PC-3 (cell line): Measurements from ENCODE around the gene UBE2C. TPM values are rescaled to one million over a fixed set of nuclear protein-coding genes. Genes with fewer than 3 reads are reported as not detected.

ENCODE experiments used
- ATAC-seq: fragments of 200-7000 bp; cut with Tn5 transposase; 2 replicates; pipeline ENCODE4 v1.9.1; 2020; ENCODE audit warnings: mild to moderate bottlenecking, moderate library complexity
- BruUV-seq: library from RNA; stranded (reverse); fragments of 400-500 nt; replicated peaks from 2 replicates; lab custom pipeline; 2021; lab: Mats Ljungman, UMichigan
- CTCF ChIA-PET: fragments of 300-600 bp; sonication (Branson Sonifier 250); formaldehyde crosslinking; loops from one replicate; lab custom pipeline; 2022; ENCODE audit warnings: antibody characterized with exemption; lab: Charles Lee
- POLR2A ChIA-PET: fragments of 300-600 bp; sonication (Branson Sonifier 250); formaldehyde crosslinking; loops from one replicate; lab custom pipeline; 2022; ENCODE audit warnings: antibody characterized with exemption; ENCODE audit not compliant: unreplicated experiment; lab: Charles Lee
- DNase-seq: peaks from one replicate; pipeline ENCODE4 v3.0.0-alpha.2; 2015
- H2AFZ ChIP-seq: fragments of 300-600 bp; sonication (generic); 2 replicates; pipeline ENCODE4 v1.6.0; 2016; ENCODE audit warnings: antibody characterized with exemption, low read length
- H3F3A ChIP-seq: fragments of 300-600 bp; sonication (generic); one replicate; pipeline ENCODE4 v1.6.0; 2017; ENCODE audit warnings: antibody characterized with exemption, low read length, control low read depth, mild to moderate bottlenecking; ENCODE audit not compliant: unreplicated experiment
- H3K27ac ChIP-seq: fragments of 300-600 bp; sonication (generic); 2 replicates; pipeline ENCODE4 v1.5.1; 2016; ENCODE audit warnings: mild to moderate bottlenecking, low read length
- H3K27me3 ChIP-seq: fragments of 300-600 bp; sonication (generic); 2 replicates; pipeline ENCODE4 v1.6.1; 2016; ENCODE audit warnings: low read length, mixed read lengths
- H3K36me3 ChIP-seq: fragments of 300-600 bp; sonication (generic); 2 replicates; pipeline ENCODE4 v1.6.1; 2016; ENCODE audit warnings: low read depth, mixed run types, low read length, mixed read lengths
- H3K4me1 ChIP-seq: fragments of 300-600 bp; sonication (generic); 2 replicates; pipeline ENCODE4 v1.5.1; 2016; ENCODE audit warnings: low read length; ENCODE audit not compliant: insufficient read depth
- H3K4me2 ChIP-seq: fragments of 300-600 bp; sonication (generic); 2 replicates; pipeline ENCODE4 v1.6.0; 2016; ENCODE audit warnings: low read length
- H3K4me3 ChIP-seq: fragments of 300-600 bp; sonication (generic); 2 replicates; pipeline ENCODE4 v1.5.1; 2016; ENCODE audit warnings: mild to moderate bottlenecking, low read length, mixed read lengths
- H3K79me2 ChIP-seq: fragments of 300-600 bp; sonication (generic); 2 replicates; pipeline ENCODE4 v1.6.1; 2017; ENCODE audit warnings: low read length, mixed read lengths
- H3K9ac ChIP-seq: fragments of 300-600 bp; sonication (generic); 2 replicates; pipeline ENCODE4 v1.6.0; 2016; ENCODE audit warnings: mild to moderate bottlenecking, low read length
- H3K9me2 ChIP-seq: fragments of 300-600 bp; sonication (generic); replicated peaks from 2 replicates; pipeline ENCODE4 v1.6.1; 2016; ENCODE audit warnings: mixed run types, low read length, mixed read lengths
- H3K9me3 ChIP-seq: fragments of 300-600 bp; sonication (generic); 2 replicates; pipeline ENCODE4 v1.6.1; 2016; ENCODE audit warnings: low read length, mixed read lengths
- H4K20me1 ChIP-seq: fragments of 300-600 bp; sonication (generic); 2 replicates; pipeline ENCODE4 v1.6.1; 2016; ENCODE audit warnings: low read length, mixed read lengths
- EZH2 ChIP-seq: fragments of 300-600 bp; sonication (generic); IDR thresholded peaks from one replicate; pipeline ENCODE4 v1.6.1; 2017; ENCODE audit warnings: antibody characterized with exemption, mild to moderate bottlenecking, low read length; ENCODE audit not compliant: unreplicated experiment
- EZH2phosphoT487 ChIP-seq: fragments of 300-600 bp; sonication (generic); IDR thresholded peaks from 2 replicates; pipeline ENCODE4 v1.6.1; 2018; ENCODE audit warnings: mild to moderate bottlenecking, antibody characterized with exemption, low read length, borderline replicate concordance
- intact Hi-C: fragments of 100-400 bp; cut with micrococcal nuclease; formaldehyde crosslinking; loops from 2 replicates; pipeline ENCODE4 v1.9.0; 2023
- total RNA-seq: library from RNA; depleted of rRNA; stranded (reverse); fragments of >200 nt; gene quantifications from 2 replicates; pipeline ENCODE4 v1.2.3, GENCODE V29; 2014
- TF ChIP-seq, protein P1 (sequence below): fragments of 300-600 bp; sonication (generic); conservative IDR thresholded peaks from 2 replicates; pipeline ENCODE4 v1.5.1; 2017; ENCODE audit warnings: antibody characterized with exemption, low read depth, mild to moderate bottlenecking, low read length

Gene UBE2C
- total RNA-seq, 1 experiment from 2014 or later = 304 TPM

DNA sequence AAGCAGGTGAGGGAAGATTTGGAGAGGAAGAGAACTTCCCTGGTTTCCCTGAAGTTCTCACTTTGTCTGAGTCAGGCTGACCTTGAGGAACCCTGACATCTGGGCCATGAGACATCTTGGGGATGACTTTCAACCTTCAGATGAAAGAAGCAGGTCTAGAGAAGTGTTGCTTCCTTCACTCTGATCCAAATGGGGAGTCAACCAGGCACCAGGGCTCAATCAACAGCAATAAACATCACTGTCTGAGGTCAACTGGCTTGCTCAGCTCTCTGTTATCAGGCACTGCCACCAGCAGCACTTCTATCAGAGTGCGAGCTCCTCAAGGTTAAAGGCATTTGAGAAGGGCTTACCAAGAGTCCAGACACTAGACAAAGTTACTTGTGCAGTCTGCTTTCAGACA, 38.5 kb downstream of the UBE2C start:
- Histone ChIP-seq H3K27me3 (no peaks in the 10 kb centered on the region), H3K4me2 (no peak overlapping the region), H3K9me2 (no peaks in the 10 kb centered on the region), H3K27ac (no peak overlapping the region), H3K36me3 (0 out of 2 replicates have a peak, but pooled peaks cover 8% of the 10 kb centered on the region), H4K20me1 (no peaks in the 10 kb centered on the region), H3K4me1 (peaks cover 3% of the 10 kb centered on the region), H3K4me3 (no peak overlapping the region), H3K9me3 (no peaks in the 10 kb centered on the region), H3F3A (no peaks in the 10 kb centered on the region), H3K79me2 (peaks cover 9% of the 10 kb centered on the region), H2AFZ (no peak overlapping the region), H3K9ac (no peak overlapping the region)
- intact Hi-C loops = no loop called here
- ChIA-PET POLR2A (interaction anchor here (0.7 kb wide), 1 partner anchor 83 kb away, joined by 13 read pairs; no protein-coding TSS in a partner anchor), CTCF (interaction anchor here (0.7 kb wide), 1 partner anchor 51 kb away, joined by 7 read pairs; no protein-coding TSS in a partner anchor)
- ATAC-seq (no peak), DNase-seq (no peak)
- TF ChIP-seq EZH2phosphoT487 (no peak), EZH2 (no peak)
- TF ChIP-seq, protein P1, sequence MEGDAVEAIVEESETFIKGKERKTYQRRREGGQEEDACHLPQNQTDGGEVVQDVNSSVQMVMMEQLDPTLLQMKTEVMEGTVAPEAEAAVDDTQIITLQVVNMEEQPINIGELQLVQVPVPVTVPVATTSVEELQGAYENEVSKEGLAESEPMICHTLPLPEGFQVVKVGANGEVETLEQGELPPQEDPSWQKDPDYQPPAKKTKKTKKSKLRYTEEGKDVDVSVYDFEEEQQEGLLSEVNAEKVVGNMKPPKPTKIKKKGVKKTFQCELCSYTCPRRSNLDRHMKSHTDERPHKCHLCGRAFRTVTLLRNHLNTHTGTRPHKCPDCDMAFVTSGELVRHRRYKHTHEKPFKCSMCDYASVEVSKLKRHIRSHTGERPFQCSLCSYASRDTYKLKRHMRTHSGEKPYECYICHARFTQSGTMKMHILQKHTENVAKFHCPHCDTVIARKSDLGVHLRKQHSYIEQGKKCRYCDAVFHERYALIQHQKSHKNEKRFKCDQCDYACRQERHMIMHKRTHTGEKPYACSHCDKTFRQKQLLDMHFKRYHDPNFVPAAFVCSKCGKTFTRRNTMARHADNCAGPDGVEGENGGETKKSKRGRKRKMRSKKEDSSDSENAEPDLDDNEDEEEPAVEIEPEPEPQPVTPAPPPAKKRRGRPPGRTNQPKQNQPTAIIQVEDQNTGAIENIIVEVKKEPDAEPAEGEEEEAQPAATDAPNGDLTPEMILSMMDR = no peak
- no TSS peak for BruUV-seq

DNA sequence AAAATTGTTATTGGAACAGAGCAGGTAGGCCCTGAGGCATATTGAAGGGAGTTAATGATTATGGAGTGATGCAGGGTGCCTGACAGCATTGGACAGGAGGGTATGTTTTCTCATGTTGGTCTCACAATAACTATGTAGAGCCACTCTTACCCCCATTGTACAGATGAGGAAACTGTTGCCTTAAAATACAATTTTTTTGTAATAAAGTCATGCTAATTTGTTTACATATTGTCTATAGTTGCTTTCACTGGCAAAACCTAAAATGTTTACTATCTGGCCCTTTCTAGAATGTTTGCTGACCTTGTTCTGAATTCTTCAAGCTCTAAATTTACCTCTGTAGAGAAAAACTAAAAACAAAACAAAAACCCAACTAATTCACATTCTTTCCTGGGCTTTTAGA, 39.1 kb downstream of the UBE2C start:
- H3K36me3 ChIP-seq = 0 out of 2 replicates have a peak, but pooled peaks cover 8% of the 10 kb centered on the region
- H3K4me1 ChIP-seq = peaks cover 8% of the 10 kb centered on the region
- ChIA-PET POLR2A (interaction anchor here (0.6 to 0.7 kb wide), 2 partner anchors 55 to 82 kb away, joined by 6 to 13 read pairs; no protein-coding TSS in a partner anchor), CTCF (interaction anchor here (0.7 kb wide), 1 partner anchor 52 kb away, joined by 7 read pairs; no protein-coding TSS in a partner anchor)
- H3K4me3 ChIP-seq = no peak overlapping the region
- H3K4me2 ChIP-seq = no peak overlapping the region
- H3F3A ChIP-seq = no peaks in the 10 kb centered on the region
- no TSS peak for BruUV-seq
- no peaks in the 10 kb centered on the region for H4K20me1 ChIP-seq
- peaks cover 15% of the 10 kb centered on the region for H3K79me2 ChIP-seq
- no peak overlapping the region for H2AFZ ChIP-seq
- DNase-seq (no peak), ATAC-seq (no peak)
- no peak overlapping the region for H3K27ac ChIP-seq
- H3K9me3 ChIP-seq = no peaks in the 10 kb centered on the region
- no peaks in the 10 kb centered on the region for H3K27me3 ChIP-seq
- no peak overlapping the region for H3K9ac ChIP-seq
- H3K9me2 ChIP-seq = no peaks in the 10 kb centered on the region
- TF ChIP-seq, protein P1 = no peak
- TF ChIP-seq EZH2 = no peak
- TF ChIP-seq EZH2phosphoT487 = no peak
- intact Hi-C loops = no loop called here

DNA sequence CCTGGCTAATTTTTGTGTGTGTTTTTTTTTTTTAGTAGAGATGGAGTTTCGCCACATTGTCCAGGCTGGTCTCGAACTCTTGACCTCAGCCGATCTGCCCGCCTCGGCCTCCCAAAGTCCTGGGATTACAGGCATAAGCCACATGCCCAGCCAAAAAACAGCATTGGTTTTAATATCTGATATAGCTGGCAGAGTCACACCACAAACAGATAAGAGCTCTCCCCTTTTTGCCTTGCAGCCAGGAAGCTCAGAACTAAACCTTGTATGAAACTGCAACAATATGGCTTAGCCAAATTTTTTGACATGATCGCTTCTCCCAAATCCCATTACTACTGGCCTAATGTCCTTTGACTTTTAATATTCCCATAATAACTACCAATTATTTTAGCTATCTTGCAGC, 39.9 kb downstream of the UBE2C start:
- H3K27me3 ChIP-seq = no peaks in the 10 kb centered on the region
- ChIA-PET CTCF (no interaction called here), POLR2A (no interaction called here)
- H3K9me3 ChIP-seq = no peaks in the 10 kb centered on the region
- no peaks in the 10 kb centered on the region for H4K20me1 ChIP-seq
- BruUV-seq = no TSS peak
- H3F3A ChIP-seq = no peaks in the 10 kb centered on the region
- ATAC-seq (no peak), DNase-seq (no peak)
- H3K9ac ChIP-seq = no peak overlapping the region
- H3K27ac ChIP-seq = no peak overlapping the region
- H3K4me1 ChIP-seq = peaks cover 9% of the 10 kb centered on the region
- intact Hi-C loops = no loop called here
- no peak overlapping the region for H3K4me3 ChIP-seq
- no peak overlapping the region for H2AFZ ChIP-seq
- TF ChIP-seq EZH2phosphoT487 = no peak
- no peak for TF ChIP-seq EZH2
- TF ChIP-seq, protein P1 = no peak
- 0 out of 2 replicates have a peak, but pooled peaks cover 8% of the 10 kb centered on the region for H3K36me3 ChIP-seq
- no peaks in the 10 kb centered on the region for H3K9me2 ChIP-seq
- H3K4me2 ChIP-seq = no peak overlapping the region
- peaks cover 20% of the 10 kb centered on the region for H3K79me2 ChIP-seq
